Activated T-helper 2 cell treated with anti-CD3 and anti-CD28 coated beads, Interferon-gamma antibody, Interleukin-2, Interleukin-4, amounts not matched to agents 10 μg/mL and 5 μg/mL and 100 μg/mL, durations not matched to agents 14 hours and 24 hours and 36 hours (primary cell): ENCODE measurements around the gene SUN1. TPM values are rescaled to one million over a fixed set of nuclear protein-coding genes. Genes with fewer than 3 reads are reported as not detected.

Experiments
- DNase-seq: peaks from one replicate; pipeline ENCODE4 v3.0.0; 2021; ENCODE audit warnings: low spot score
- H3K27ac Mint-ChIP-seq: one replicate; pipeline ENCODE4 v1.8.0; 2021; ENCODE audit warnings: mixed read lengths
- H3K27me3 Mint-ChIP-seq: one replicate; pipeline ENCODE4 v1.8.0; 2021; ENCODE audit warnings: low read depth, mixed read lengths
- H3K36me3 Mint-ChIP-seq: one replicate; pipeline ENCODE4 v1.8.0; 2021; ENCODE audit warnings: low read depth, mixed read lengths
- H3K4me1 Mint-ChIP-seq: one replicate; pipeline ENCODE4 v1.8.0; 2021; ENCODE audit warnings: low read depth, mixed read lengths
- H3K4me3 Mint-ChIP-seq: one replicate; pipeline ENCODE4 v1.8.0; 2021; ENCODE audit warnings: low read depth, mild to moderate bottlenecking, moderate library complexity, mixed read lengths
- H3K9me3 Mint-ChIP-seq: one replicate; pipeline ENCODE4 v1.8.0; 2021; ENCODE audit warnings: mixed read lengths
- intact Hi-C: fragments of 100-400 bp; cut with micrococcal nuclease; formaldehyde crosslinking; loops from one replicate; pipeline ENCODE4 v1.15.1; 2023
- total RNA-seq: library from RNA; stranded (reverse); gene quantifications from 2 replicates; pipeline ENCODE4 v1.2.3, GENCODE V29; 2022

Gene SUN1
- total RNA-seq, 1 donor from 2014 or later, result 87.7 TPM

- no peak for DNase-seq
- no peak overlapping the region for H3K4me3 Mint-ChIP-seq
- intact Hi-C loops, result no loop called here
- H3K9me3 Mint-ChIP-seq, result no peaks in the 10 kb centered on the region
- no peaks in the 10 kb centered on the region for H3K4me1 Mint-ChIP-seq
- no peaks in the 10 kb centered on the region for H3K27me3 Mint-ChIP-seq
- peaks cover 41% of the 10 kb centered on the region for H3K36me3 Mint-ChIP-seq
- H3K27ac Mint-ChIP-seq, result no peak overlapping the region
These were observed 57.1 kb downstream of the SUN1 start for GRCh38 chr7:889391-889790.

GRCh38 chr7:890868-891267, 58.6 kb downstream of the SUN1 start:
- Mint-ChIP-seq H3K4me3 (no peak overlapping the region), H3K36me3 (peaks cover 52% of the 10 kb centered on the region), H3K4me1 (no peaks in the 10 kb centered on the region), H3K27ac (no peak overlapping the region), H3K27me3 (no peaks in the 10 kb centered on the region), H3K9me3 (no peaks in the 10 kb centered on the region)
- intact Hi-C loops, result no loop called here
- DNase-seq, result no peak

- no peaks in the 10 kb centered on the region for H3K4me1 Mint-ChIP-seq
- H3K27ac Mint-ChIP-seq, result no peak overlapping the region
- H3K27me3 Mint-ChIP-seq, result no peaks in the 10 kb centered on the region
- peaks cover 56% of the 10 kb centered on the region for H3K36me3 Mint-ChIP-seq
- no peaks in the 10 kb centered on the region for H3K9me3 Mint-ChIP-seq
- no peak for DNase-seq
- no peak overlapping the region for H3K4me3 Mint-ChIP-seq
- intact Hi-C loops, result no loop called here
These were observed 59.0 kb downstream of the SUN1 start for GRCh38 chr7:891291-891690.

GRCh38 chr7:891805-892204, 59.5 kb downstream of the SUN1 start:
- intact Hi-C loops, result no loop called here
- Mint-ChIP-seq H3K27me3 (no peaks in the 10 kb centered on the region), H3K36me3 (peaks cover 58% of the 10 kb centered on the region), H3K4me1 (no peaks in the 10 kb centered on the region), H3K4me3 (no peak overlapping the region), H3K9me3 (no peaks in the 10 kb centered on the region), H3K27ac (no peak overlapping the region)
- DNase-seq, result no peak

- H3K9me3 Mint-ChIP-seq, result no peaks in the 10 kb centered on the region
- no peak for DNase-seq
- H3K4me1 Mint-ChIP-seq, result no peaks in the 10 kb centered on the region
- intact Hi-C loops, result no loop called here
- peaks cover 57% of the 10 kb centered on the region for H3K36me3 Mint-ChIP-seq
- H3K27me3 Mint-ChIP-seq, result no peaks in the 10 kb centered on the region
- no peak overlapping the region for H3K27ac Mint-ChIP-seq
- no peak overlapping the region for H3K4me3 Mint-ChIP-seq
These were observed 60.6 kb downstream of the SUN1 start for GRCh38 chr7:892648-893593.

- no peaks in the 10 kb centered on the region for H3K27me3 Mint-ChIP-seq
- no peak overlapping the region for H3K27ac Mint-ChIP-seq
- no peak overlapping the region for H3K4me3 Mint-ChIP-seq
- no peaks in the 10 kb centered on the region for H3K9me3 Mint-ChIP-seq
- H3K36me3 Mint-ChIP-seq, result peaks cover 55% of the 10 kb centered on the region
- intact Hi-C loops, result no loop called here
- H3K4me1 Mint-ChIP-seq, result no peaks in the 10 kb centered on the region
- DNase-seq, result no peak
These were observed 61.4 kb downstream of the SUN1 start for GRCh38 chr7:893686-894085.

GRCh38 chr7:894164-894867, 62.0 kb downstream of the SUN1 start:
- Mint-ChIP-seq H3K36me3 (peaks cover 53% of the 10 kb centered on the region), H3K4me1 (no peaks in the 10 kb centered on the region), H3K27ac (no peak overlapping the region), H3K9me3 (no peaks in the 10 kb centered on the region), H3K4me3 (no peak overlapping the region), H3K27me3 (no peaks in the 10 kb centered on the region)
- DNase-seq, result no peak
- intact Hi-C loops, result no loop called here

GRCh38 chr7:894927-895450, 62.7 kb downstream of the SUN1 start:
- no peaks in the 10 kb centered on the region for H3K9me3 Mint-ChIP-seq
- no peak for DNase-seq
- no peaks in the 10 kb centered on the region for H3K27me3 Mint-ChIP-seq
- no peak overlapping the region for H3K4me3 Mint-ChIP-seq
- H3K27ac Mint-ChIP-seq, result no peak overlapping the region
- H3K4me1 Mint-ChIP-seq, result no peaks in the 10 kb centered on the region
- intact Hi-C loops, result no loop called here
- H3K36me3 Mint-ChIP-seq, result peaks cover 53% of the 10 kb centered on the region

GRCh38 chr7:895451-896052, 63.3 kb downstream of the SUN1 start:
- Mint-ChIP-seq H3K27me3 (no peaks in the 10 kb centered on the region), H3K27ac (no peak overlapping the region), H3K4me3 (no peak overlapping the region), H3K36me3 (peaks cover 50% of the 10 kb centered on the region), H3K4me1 (no peaks in the 10 kb centered on the region), H3K9me3 (no peaks in the 10 kb centered on the region)
- DNase-seq, result no peak
- intact Hi-C loops, result no loop called here

GRCh38 chr7:896346-897075, 64.2 kb downstream of the SUN1 start:
- H3K4me3 Mint-ChIP-seq, result no peak overlapping the region
- no peaks in the 10 kb centered on the region for H3K9me3 Mint-ChIP-seq
- H3K36me3 Mint-ChIP-seq, result peaks cover 43% of the 10 kb centered on the region
- H3K27ac Mint-ChIP-seq, result no peak overlapping the region
- H3K27me3 Mint-ChIP-seq, result no peaks in the 10 kb centered on the region
- intact Hi-C loops, result no loop called here
- DNase-seq, result no peak
- no peaks in the 10 kb centered on the region for H3K4me1 Mint-ChIP-seq

- DNase-seq, result no peak
- H3K9me3 Mint-ChIP-seq, result no peaks in the 10 kb centered on the region
- H3K27ac Mint-ChIP-seq, result no peak overlapping the region
- no peak overlapping the region for H3K4me3 Mint-ChIP-seq
- no peaks in the 10 kb centered on the region for H3K27me3 Mint-ChIP-seq
- peaks cover 41% of the 10 kb centered on the region for H3K36me3 Mint-ChIP-seq
- no peaks in the 10 kb centered on the region for H3K4me1 Mint-ChIP-seq
- intact Hi-C loops, result no loop called here
These were observed 64.8 kb downstream of the SUN1 start for GRCh38 chr7:897086-897485.

- Mint-ChIP-seq H3K4me1 (no peaks in the 10 kb centered on the region), H3K36me3 (peaks cover 38% of the 10 kb centered on the region), H3K9me3 (no peaks in the 10 kb centered on the region), H3K27ac (no peak overlapping the region), H3K4me3 (no peak overlapping the region), H3K27me3 (no peaks in the 10 kb centered on the region)
- no peak for DNase-seq
- intact Hi-C loops, result no loop called here
These were observed 65.6 kb downstream of the SUN1 start for GRCh38 chr7:897771-898376.
